H4 (cell line): ENCODE measurements around the gene GOLGA7B. TPM values are rescaled to one million over a fixed set of nuclear protein-coding genes. Genes with fewer than 3 reads are reported as not detected.
A peak's percentile ranks its signal among the peaks of the same experiment; 100 is the strongest.
"Not testable (repeated sequence)": the region's sequence is repeated elsewhere in the genome, so short reads cannot be mapped to it uniquely, and the experiment has no call there.

Experiments
- DNase-seq: peaks from one replicate; pipeline ENCODE4 v3.0.0-alpha.2; 2015; ENCODE audit warnings: low spot score
- total RNA-seq: library from RNA; depleted of rRNA; stranded (reverse); fragments of >200 nt; shearing (Covaris generic); gene quantifications from 2 replicates; pipeline ENCODE4 v1.2.3, GENCODE V29; 2014

Gene GOLGA7B
- total RNA-seq, 1 experiment from 2014 or later = 0.08 TPM

- no peak for DNase-seq
Observed at GRCh38 chr10:97831259-97831658, 18.4 kb upstream of the GOLGA7B start.

- no peak for DNase-seq
Observed at GRCh38 chr10:97836446-97836845, 13.2 kb upstream of the GOLGA7B start.

GRCh38 chr10:97838091-97838490 is 11.6 kb upstream of the GOLGA7B start:
- no peak for DNase-seq

GRCh38 chr10:97841166-97841565 is 8.5 kb upstream of the GOLGA7B start:
- not testable (repeated sequence) for DNase-seq

GRCh38 chr10:97842114-97842513 is 7.5 kb upstream of the GOLGA7B start:
- not testable (repeated sequence) for DNase-seq

- DNase-seq = peak; percentile 72
Observed at GRCh38 chr10:97842656-97843280, 6.9 kb upstream of the GOLGA7B start.

GRCh38 chr10:97843281-97843671 is 6.4 kb upstream of the GOLGA7B start:
- no peak for DNase-seq

GRCh38 chr10:97843972-97844371 is 5.7 kb upstream of the GOLGA7B start:
- DNase-seq = not testable (repeated sequence)

GRCh38 chr10:97844678-97845077 is 5.0 kb upstream of the GOLGA7B start:
- DNase-seq = no peak

- DNase-seq = no peak
Observed at GRCh38 chr10:97849103-97849686, 448 bp upstream of the GOLGA7B start.

GRCh38 chr10:97850446-97850845 is 803 bp downstream of the GOLGA7B start:
- DNase-seq = no peak

GRCh38 chr10:97851341-97852001 is 1.8 kb downstream of the GOLGA7B start:
- DNase-seq = no peak

GRCh38 chr10:97852277-97852676 is 2.6 kb downstream of the GOLGA7B start:
- DNase-seq = no peak

GRCh38 chr10:97852840-97853405 is 3.3 kb downstream of the GOLGA7B start:
- DNase-seq = no peak

- DNase-seq = no peak
Observed at GRCh38 chr10:97854743-97855142, 5.1 kb downstream of the GOLGA7B start.

GRCh38 chr10:97858001-97858439 is 8.4 kb downstream of the GOLGA7B start:
- no peak for DNase-seq

- peak; percentile 83 for DNase-seq
Observed at GRCh38 chr10:97861097-97861750, 11.6 kb downstream of the GOLGA7B start.

- no peak for DNase-seq
Observed at GRCh38 chr10:97861924-97862323, 12.3 kb downstream of the GOLGA7B start.

GRCh38 chr10:97863808-97864207 is 14.2 kb downstream of the GOLGA7B start:
- DNase-seq = no peak

GRCh38 chr10:97865488-97865887 is 15.8 kb downstream of the GOLGA7B start:
- no peak for DNase-seq

- DNase-seq = no peak
Observed at GRCh38 chr10:97866524-97867219, 17.0 kb downstream of the GOLGA7B start.
